Measurements from ENCODE around the gene DARS1. TPM values are rescaled to one million over a fixed set of nuclear protein-coding genes. Genes with fewer than 3 reads are reported as not detected.

Gene DARS1
- total and polyA plus RNA-seq, 2 donors (not counting 1 experiment from before 2014, with no cell fraction given): 36.7 to 88.3 TPM

DNA sequence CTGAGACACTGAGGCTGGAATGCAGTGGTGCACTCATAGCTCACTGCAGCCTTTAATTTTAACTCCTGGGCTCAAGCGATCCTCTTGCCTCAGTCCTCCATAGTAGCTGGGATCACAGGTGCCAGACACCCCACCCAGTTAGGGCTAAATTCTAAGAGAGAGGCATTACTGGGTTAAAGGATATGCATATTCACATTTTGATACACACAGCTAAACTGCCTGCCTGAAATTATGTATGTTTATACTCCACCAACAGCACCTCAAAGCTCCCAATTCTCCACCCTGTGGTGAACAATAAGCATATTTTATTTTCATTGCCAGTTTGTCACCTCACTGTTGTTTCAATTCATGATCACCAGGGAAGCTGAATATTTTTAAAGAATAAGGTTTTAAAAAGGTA is 90.5 kb downstream of the DARS1 start:
- TF ChIP-seq EZH2 (IDR thresholded peaks at IDR 0.05; ENCODE audit: borderline replicate concordance, insufficient read depth, low read depth, low read length, poor library complexity, severe bottlenecking) (no peak), CTCF (IDR thresholded peaks at IDR 0.05) (no peak)
- Histone ChIP-seq H3K27ac (ENCODE audit: low read length in 2 of 2) (no peak overlapping the region), H3K9me3 (ENCODE audit: control extremely low read depth in 1 of 3, control insufficient read depth in 2 of 3, insufficient read depth in 1 of 3, low read length in 2 of 3) (no peaks in the 10 kb centered on the region), H3K4me1 (ENCODE audit: control insufficient read depth in 2 of 2, insufficient read depth in 2 of 2, low read length in 2 of 2) (no peaks in the 10 kb centered on the region), H3K36me3 (replicated peaks in 1 of 2; ENCODE audit: control extremely low read depth in 1 of 2, control insufficient read depth in 1 of 2, extremely low read depth in 1 of 2, insufficient read depth in 2 of 2, low read length in 1 of 2) (no peaks in the 10 kb centered on the region), H3K27me3 (replicated peaks in 1 of 4; ENCODE audit: control extremely low read depth in 1 of 4, control insufficient read depth in 3 of 4, insufficient read depth in 4 of 4, low read length in 3 of 4) (no peaks in the 10 kb centered on the region), H3K4me2 (replicated peaks; ENCODE audit: low read depth, low read length, poor library complexity, severe bottlenecking) (no peak overlapping the region), H3K9ac (ENCODE audit: low read length) (no peak overlapping the region), H3K4me3 (ENCODE audit: control extremely low read depth in 1 of 5, extremely low read depth in 1 of 5, insufficient read depth in 1 of 5, low read depth in 2 of 5, low read length in 4 of 5) (no peak overlapping the region), H4K20me1 (ENCODE audit: control insufficient read depth, insufficient read depth, low read length, poor library complexity, severe bottlenecking) (no peaks in the 10 kb centered on the region), H3K79me2 (ENCODE audit: control insufficient read depth, insufficient read depth, low read length) (no peaks in the 10 kb centered on the region), H2AFZ (ENCODE audit: insufficient read depth, low read depth, low read length, poor library complexity, severe bottlenecking) (no peak overlapping the region)
- Mint-ChIP-seq H3K4me1 (peaks cover 2% of the 10 kb centered on the region), H3K4me3 (no peak overlapping the region), H3K9me3 (ENCODE audit: insufficient read depth) (no peaks in the 10 kb centered on the region), H3K27ac (no peak overlapping the region), H3K27me3 (no peaks in the 10 kb centered on the region)
- ATAC-seq (ENCODE audit: low read depth) (no peak), DNase-seq (no peak)
- CTCF ChIA-PET: interaction anchor here (0.6 to 1.1 kb wide), 2 partner anchors 11 to 19 kb away, joined by 3 to 6 read pairs; no protein-coding TSS in a partner anchor
- no CpG with 5 or more reads among the region's 1 CpG for WGBS (ENCODE audit: insufficient coverage)
- intact Hi-C loops (cut with micrococcal nuclease): no loop called here
- POLR2A ChIA-PET: interaction anchor here (0.5 kb wide), 1 partner anchor 13 kb away, joined by 3 read pairs; no protein-coding TSS in a partner anchor

DNA sequence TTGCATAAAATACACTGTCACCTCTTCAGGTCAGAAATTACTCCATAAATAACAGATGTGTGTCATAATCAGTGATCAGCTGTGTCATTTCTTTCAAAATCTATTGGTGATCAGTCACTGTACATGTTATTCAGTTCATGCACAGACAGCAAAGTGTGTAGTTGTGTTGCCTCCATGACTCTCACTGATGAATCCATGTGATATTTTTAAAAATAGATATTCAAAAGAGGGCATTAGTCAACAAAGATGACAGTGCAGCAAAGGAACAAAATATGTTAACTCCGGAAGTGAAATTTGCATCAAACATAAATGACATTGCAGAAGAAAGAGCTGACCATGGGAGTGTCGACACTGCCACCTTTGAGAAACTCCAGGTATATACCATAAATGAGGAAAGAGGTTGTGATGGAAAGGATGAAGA is 92.0 kb downstream of the DARS1 start:
- Mint-ChIP-seq H3K4me1 (peaks cover 2% of the 10 kb centered on the region), H3K27me3 (no peaks in the 10 kb centered on the region), H3K4me3 (no peak overlapping the region), H3K27ac (no peak overlapping the region), H3K9me3 (ENCODE audit: insufficient read depth) (no peaks in the 10 kb centered on the region)
- ATAC-seq (ENCODE audit: low read depth) (no peak), DNase-seq (no peak)
- Histone ChIP-seq H4K20me1 (ENCODE audit: control insufficient read depth, insufficient read depth, low read length, poor library complexity, severe bottlenecking) (no peaks in the 10 kb centered on the region), H3K27me3 (replicated peaks in 1 of 4; ENCODE audit: control extremely low read depth in 1 of 4, control insufficient read depth in 3 of 4, insufficient read depth in 4 of 4, low read length in 3 of 4) (no peaks in the 10 kb centered on the region), H3K9ac (ENCODE audit: low read length) (no peak overlapping the region), H3K4me1 (ENCODE audit: control insufficient read depth in 2 of 2, insufficient read depth in 2 of 2, low read length in 2 of 2) (no peaks in the 10 kb centered on the region), H3K4me2 (replicated peaks; ENCODE audit: low read depth, low read length, poor library complexity, severe bottlenecking) (no peak overlapping the region), H3K4me3 (ENCODE audit: control extremely low read depth in 1 of 5, extremely low read depth in 1 of 5, insufficient read depth in 1 of 5, low read depth in 2 of 5, low read length in 4 of 5) (no peak overlapping the region), H3K36me3 (replicated peaks in 1 of 2; ENCODE audit: control extremely low read depth in 1 of 2, control insufficient read depth in 1 of 2, extremely low read depth in 1 of 2, insufficient read depth in 2 of 2, low read length in 1 of 2) (no peaks in the 10 kb centered on the region), H3K9me3 (ENCODE audit: control extremely low read depth in 1 of 3, control insufficient read depth in 2 of 3, insufficient read depth in 1 of 3, low read length in 2 of 3) (peaks cover 0 to 4% (median 0%) of the 10 kb centered on the region in 3 donors), H3K27ac (ENCODE audit: low read length in 2 of 2) (no peak overlapping the region), H2AFZ (ENCODE audit: insufficient read depth, low read depth, low read length, poor library complexity, severe bottlenecking) (no peak overlapping the region), H3K79me2 (ENCODE audit: control insufficient read depth, insufficient read depth, low read length) (no peaks in the 10 kb centered on the region)
- no peak for TF ChIP-seq EZH2 (IDR thresholded peaks at IDR 0.05; ENCODE audit: borderline replicate concordance, insufficient read depth, low read depth, low read length, poor library complexity, severe bottlenecking)
- TF ChIP-seq CTCF (IDR thresholded peaks at IDR 0.05): no peak
- WGBS (ENCODE audit: insufficient coverage): 100% methylated on average over 1 of the region's 2 CpGs
- ChIA-PET CTCF (interaction anchor here (1.4 to 1.6 kb wide), 2 partner anchors 13 to 20 kb away, joined by 3 to 4 read pairs; no protein-coding TSS in a partner anchor), POLR2A (no interaction called here)
- intact Hi-C loops (cut with micrococcal nuclease): no loop called here

Data from B cell (primary cell).